ENCODE measurements around the gene C11orf21. TPM values are rescaled to one million over a fixed set of nuclear protein-coding genes. Genes with fewer than 3 reads are reported as not detected.

The C11orf21 gene
- total RNA-seq, 1 donor from 2014 or later = not detected

GRCh38 chr11:2263071-2263565 lies 38.6 kb downstream of the C11orf21 start:
- Mint-ChIP-seq H3K4me1 (ENCODE audit: low read depth, unreplicated experiment) (no peaks in the 10 kb centered on the region), H3K4me3 (ENCODE audit: unreplicated experiment) (no peak overlapping the region), H3K27me3 (ENCODE audit: low read depth, unreplicated experiment) (peaks cover 57% of the 10 kb centered on the region), H3K27ac (ENCODE audit: unreplicated experiment) (no peak overlapping the region), H3K36me3 (ENCODE audit: low read depth, unreplicated experiment) (no peaks in the 10 kb centered on the region), H3K9me3 (ENCODE audit: unreplicated experiment) (peaks cover 5% of the 10 kb centered on the region)
- no peaks in the 10 kb centered on the region for H3K4me1 ChIP-seq (ENCODE audit: insufficient read depth, low read length)
- H3K27me3 ChIP-seq (ENCODE audit: insufficient read depth, low read length) = peaks cover 8% of the 10 kb centered on the region
- H3K9ac ChIP-seq (ENCODE audit: low read length) = no peak overlapping the region
- DNase-seq (ENCODE audit: low read depth) (no peak), FAIRE-seq (no peak)
- no peak overlapping the region for H3K4me2 ChIP-seq (ENCODE audit: low read length)
- no peaks in the 10 kb centered on the region for H3K36me3 ChIP-seq (ENCODE audit: insufficient read depth, low read length)
- no peak overlapping the region for H2AFZ ChIP-seq (ENCODE audit: low read depth, low read length)
- H3K79me2 ChIP-seq (ENCODE audit: insufficient read depth, low read length) = no peaks in the 10 kb centered on the region
- H3K9me3 ChIP-seq (ENCODE audit: insufficient read depth, low read depth, low read length) = no peaks in the 10 kb centered on the region
- no peak overlapping the region for H3K27ac ChIP-seq (ENCODE audit: low read depth, low read length)
- no peak overlapping the region for H3K4me3 ChIP-seq (ENCODE audit: insufficient read depth, low read depth, low read length)
- TF ChIP-seq, protein P1, sequence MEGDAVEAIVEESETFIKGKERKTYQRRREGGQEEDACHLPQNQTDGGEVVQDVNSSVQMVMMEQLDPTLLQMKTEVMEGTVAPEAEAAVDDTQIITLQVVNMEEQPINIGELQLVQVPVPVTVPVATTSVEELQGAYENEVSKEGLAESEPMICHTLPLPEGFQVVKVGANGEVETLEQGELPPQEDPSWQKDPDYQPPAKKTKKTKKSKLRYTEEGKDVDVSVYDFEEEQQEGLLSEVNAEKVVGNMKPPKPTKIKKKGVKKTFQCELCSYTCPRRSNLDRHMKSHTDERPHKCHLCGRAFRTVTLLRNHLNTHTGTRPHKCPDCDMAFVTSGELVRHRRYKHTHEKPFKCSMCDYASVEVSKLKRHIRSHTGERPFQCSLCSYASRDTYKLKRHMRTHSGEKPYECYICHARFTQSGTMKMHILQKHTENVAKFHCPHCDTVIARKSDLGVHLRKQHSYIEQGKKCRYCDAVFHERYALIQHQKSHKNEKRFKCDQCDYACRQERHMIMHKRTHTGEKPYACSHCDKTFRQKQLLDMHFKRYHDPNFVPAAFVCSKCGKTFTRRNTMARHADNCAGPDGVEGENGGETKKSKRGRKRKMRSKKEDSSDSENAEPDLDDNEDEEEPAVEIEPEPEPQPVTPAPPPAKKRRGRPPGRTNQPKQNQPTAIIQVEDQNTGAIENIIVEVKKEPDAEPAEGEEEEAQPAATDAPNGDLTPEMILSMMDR (IDR thresholded peaks at IDR 0.05; ENCODE audit: insufficient read depth, low read depth, low read length) = no peak
- no peak for TF ChIP-seq EZH2 (IDR thresholded peaks at IDR 0.05; ENCODE audit: insufficient read depth, low read length)
- H4K20me1 ChIP-seq (ENCODE audit: insufficient read depth, low read length) = no peaks in the 10 kb centered on the region

DNA sequence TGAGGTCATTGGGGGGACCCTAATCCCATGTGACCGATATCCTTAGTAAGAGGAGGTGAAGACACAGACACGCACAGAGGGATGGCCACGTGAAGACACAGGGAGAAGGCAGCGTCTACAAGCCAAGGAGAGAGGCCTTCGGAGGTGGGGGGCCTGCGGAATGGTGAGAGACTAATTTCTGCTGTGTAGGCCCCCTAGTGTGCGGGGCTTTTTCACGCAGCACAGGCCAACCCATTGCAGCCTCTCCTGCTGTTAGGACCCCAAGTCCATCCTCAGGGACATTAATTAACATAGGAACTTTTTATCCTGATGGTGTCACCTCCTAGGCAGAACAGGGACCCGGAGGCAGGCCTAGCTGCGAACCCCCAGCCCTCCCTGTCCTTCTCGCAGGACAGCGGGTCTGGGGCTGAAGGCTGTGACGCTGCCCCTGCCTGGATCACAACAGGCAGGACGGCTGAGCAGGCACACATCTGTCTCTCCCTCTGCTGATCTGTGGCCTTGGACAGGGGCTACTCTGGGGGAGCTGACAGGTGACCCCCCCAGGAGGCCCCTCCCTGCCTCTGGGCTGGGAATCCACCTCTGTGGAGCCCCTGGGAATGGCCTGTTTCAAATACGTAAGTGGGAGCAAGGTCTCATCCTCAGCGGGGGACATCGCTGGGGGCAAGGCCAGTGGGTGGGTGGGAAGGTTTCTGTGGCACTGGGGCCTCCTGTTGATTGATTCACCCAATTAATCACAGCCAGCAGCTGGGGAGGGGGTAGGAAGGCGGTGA lies 39.2 kb downstream of the C11orf21 start:
- H3K27me3 Mint-ChIP-seq (ENCODE audit: low read depth, unreplicated experiment) = peaks cover 51% of the 10 kb centered on the region
- no peak overlapping the region for H3K27ac Mint-ChIP-seq (ENCODE audit: unreplicated experiment)
- Histone ChIP-seq H3K4me2 (ENCODE audit: low read length) (no peak overlapping the region), H3K27me3 (ENCODE audit: insufficient read depth, low read length) (peaks cover 7% of the 10 kb centered on the region), H3K36me3 (ENCODE audit: insufficient read depth, low read length) (no peaks in the 10 kb centered on the region), H3K9ac (ENCODE audit: low read length) (no peak overlapping the region), H2AFZ (ENCODE audit: low read depth, low read length) (no peak overlapping the region), H3K27ac (ENCODE audit: low read depth, low read length) (no peak overlapping the region), H3K4me1 (ENCODE audit: insufficient read depth, low read length) (no peaks in the 10 kb centered on the region), H3K4me3 (ENCODE audit: insufficient read depth, low read depth, low read length) (no peak overlapping the region), H4K20me1 (ENCODE audit: insufficient read depth, low read length) (no peaks in the 10 kb centered on the region), H3K9me3 (ENCODE audit: insufficient read depth, low read depth, low read length) (no peaks in the 10 kb centered on the region), H3K79me2 (ENCODE audit: insufficient read depth, low read length) (no peaks in the 10 kb centered on the region)
- no peak for FAIRE-seq
- H3K9me3 Mint-ChIP-seq (ENCODE audit: unreplicated experiment) = peaks cover 2% of the 10 kb centered on the region
- TF ChIP-seq EZH2 (IDR thresholded peaks at IDR 0.05; ENCODE audit: insufficient read depth, low read length) = no peak
- TF ChIP-seq, protein P1 (IDR thresholded peaks at IDR 0.05; ENCODE audit: insufficient read depth, low read depth, low read length) = no peak
- no peaks in the 10 kb centered on the region for H3K4me1 Mint-ChIP-seq (ENCODE audit: low read depth, unreplicated experiment)
- no peaks in the 10 kb centered on the region for H3K36me3 Mint-ChIP-seq (ENCODE audit: low read depth, unreplicated experiment)
- no peak for DNase-seq (ENCODE audit: low read depth)
- H3K4me3 Mint-ChIP-seq (ENCODE audit: unreplicated experiment) = no peak overlapping the region

Measured in astrocyte (in vitro differentiated cells and primary cell).